Caco-2 (cell line): ENCODE data around the gene POU2AF1. TPM values are rescaled to one million over a fixed set of nuclear protein-coding genes. Genes with fewer than 3 reads are reported as not detected.

ENCODE experiments used
- Bru-seq: library from RNA; stranded (reverse); fragments of 400-500 nt; gene quantifications from one replicate; lab custom pipeline; 2021; lab: Mats Ljungman, UMichigan
- BruChase-seq, 2 experiments: library from RNA; stranded (reverse); fragments of 400-500 nt; gene quantifications; one replicate each; lab custom pipeline; 2021; lab: Mats Ljungman, UMichigan
- BruUV-seq: library from RNA; stranded (reverse); fragments of 400-500 nt; replicated peaks from 2 replicates; lab custom pipeline; 2021; lab: Mats Ljungman, UMichigan
- CTCF ChIA-PET: fragments of 300-600 bp; sonication (Branson Sonifier 250); formaldehyde crosslinking; loops from one replicate; lab custom pipeline; 2022; ENCODE audit warnings: antibody characterized with exemption; lab: Charles Lee
- POLR2A ChIA-PET: fragments of 300-600 bp; sonication (Branson Sonifier 250); formaldehyde crosslinking; loops from one replicate; lab custom pipeline; 2022; ENCODE audit warnings: antibody characterized with exemption; lab: Charles Lee
- DNase-seq, 2 experiments: peaks; one replicate each; pipeline versions ENCODE4 v3.0.0 to v3.0.0-alpha.2; 2020 to 2022
- H3K27me3 ChIP-seq: replicated peaks from 2 replicates; pipeline ENCODE4 v1.6.0; 2011; ENCODE audit warnings: low read length; ENCODE audit not compliant: control insufficient read depth, insufficient read depth
- H3K36me3 ChIP-seq: 2 replicates; pipeline ENCODE4 v1.5.1; 2011; ENCODE audit warnings: low read length; ENCODE audit not compliant: control insufficient read depth, insufficient read depth
- H3K4me1 ChIP-seq: fragments of 250-450 bp; sonication (Bioruptor Pico); 2 replicates; pipeline ENCODE4 v1.5.1; 2020; ENCODE audit warnings: mild to moderate bottlenecking
- H3K4me3 ChIP-seq: 2 replicates; pipeline ENCODE4 v1.5.1; 2011; ENCODE audit warnings: low read depth, mild to moderate bottlenecking, control low read depth, low read length
- H3K9me3 ChIP-seq: fragments of 250-450 bp; sonication (Bioruptor Pico); 2 replicates; pipeline ENCODE4 v1.5.1; 2020; ENCODE audit warnings: mild to moderate bottlenecking, moderate library complexity
- H3K27ac Mint-ChIP-seq: one replicate; pipeline ENCODE4 v1.8.0; 2022; ENCODE audit warnings: mixed read lengths; ENCODE audit not compliant: unreplicated experiment
- H3K27me3 Mint-ChIP-seq: one replicate; pipeline ENCODE4 v1.8.0; 2022; ENCODE audit warnings: mixed read lengths; ENCODE audit not compliant: insufficient read depth, unreplicated experiment
- H3K36me3 Mint-ChIP-seq: one replicate; pipeline ENCODE4 v1.8.0; 2022; ENCODE audit warnings: mild to moderate bottlenecking, mixed read lengths; ENCODE audit not compliant: insufficient read depth, unreplicated experiment
- H3K4me1 Mint-ChIP-seq: one replicate; pipeline ENCODE4 v1.8.0; 2022; ENCODE audit warnings: low read depth, mixed read lengths; ENCODE audit not compliant: unreplicated experiment
- H3K4me3 Mint-ChIP-seq: one replicate; pipeline ENCODE4 v1.8.0; 2022; ENCODE audit warnings: mild to moderate bottlenecking, moderate library complexity, mixed read lengths; ENCODE audit not compliant: unreplicated experiment
- H3K9me3 Mint-ChIP-seq: one replicate; pipeline ENCODE4 v1.8.0; 2022; ENCODE audit warnings: mixed read lengths; ENCODE audit not compliant: unreplicated experiment
- CTCF ChIP-seq, 2 experiments: fragments of 200-600 bp in 1 of 2; IDR thresholded peaks; 1 replicate in 1 of 2; 2 replicates in 1 of 2; pipeline versions ENCODE4 v1.5.1 to v1.8.0; 2011 to 2022; ENCODE audit warnings: antibody characterized with exemption in 1 of 2, control low read depth in 1 of 2, inconsistent platforms in 1 of 2, low read depth in 1 of 2, low read length in 1 of 2, mild to moderate bottlenecking in 1 of 2, moderate library complexity in 1 of 2; ENCODE audit not compliant: insufficient read depth in 1 of 2, severe bottlenecking in 1 of 2, unreplicated experiment in 1 of 2
- intact Hi-C: fragments of 100-400 bp; cut with micrococcal nuclease; formaldehyde crosslinking; loops from one replicate; pipeline ENCODE4 v1.10.0; 2022; ENCODE audit not compliant: unreplicated experiment
- long read RNA-seq: library from polyadenylated mRNA; stranded (forward); transcript quantifications from one replicate; pipeline ENCODE4 v2.0.0, GENCODE V29; 2022
- total RNA-seq: library from RNA; stranded (reverse); gene quantifications from 2 replicates; pipeline ENCODE4 v1.2.3, GENCODE V29; 2022

POU2AF1 gene
- total RNA-seq, result 1.1 and 2.7 TPM in 2 replicates
- Bru-seq, nascent RNA, result percentile 26 among the genes with signal in this experiment
- percentile 18 among the genes with signal in this experiment for BruChase-seq, experiment 1, labeled RNA remaining after a 2-hour chase
- percentile 34 among the genes with signal in this experiment for BruChase-seq, experiment 2, labeled RNA remaining after a 6-hour chase
- long read RNA-seq, partial matches to known transcripts, result 0 of 1 reads
- long read RNA-seq, other reads (novel, unspliced or antisense), result 0 of 1 reads

GRCh38 chr11:111378861-111379601 lies at the start of gene POU2AF1:
TSS of gene POU2AF1 (minus strand) at chr11:111379275. CDS start at chr11:111379177, 98 bp downstream.
- Mint-ChIP-seq H3K27me3 (no peaks in the 10 kb centered on the region), H3K27ac (peak within 1 kb of the TSS; percentile 26), H3K4me1 (peaks cover 6% of the 10 kb centered on the region), H3K9me3 (no peaks in the 10 kb centered on the region), H3K4me3 (no peak within 1 kb of the TSS), H3K36me3 (no peaks in the 10 kb centered on the region)
- BruUV-seq, result no TSS peak
- ChIA-PET POLR2A (no interaction called here), CTCF (no interaction called here)
- no peak for TF ChIP-seq CTCF (IDR thresholded peaks at IDR 0.05; ENCODE audit: insufficient read depth in 1 of 2, low read depth in 1 of 2, low read length in 1 of 2, severe bottlenecking in 1 of 2, unreplicated experiment in 1 of 2)
- no peak within 1 kb of the TSS for H3K4me3 ChIP-seq
- no peaks in the 10 kb centered on the region for H3K9me3 ChIP-seq
- H3K36me3 ChIP-seq, result no peaks in the 10 kb centered on the region
- intact Hi-C loops, result no loop called here
- peaks cover 7% of the 10 kb centered on the region; the same call in 1 of the 2 replicates for H3K4me1 ChIP-seq
- H3K27me3 ChIP-seq, result no peaks in the 10 kb centered on the region
- DNase-seq, result no peak

GRCh38 chr11:111428113-111428876 lies 49.2 kb upstream of the POU2AF1 start:
- ChIA-PET CTCF (interaction anchor here (0.6 to 3.2 kb wide), 11 partner anchors 8 to 158 kb away, joined by 3 to 10 read pairs (median 4); partner anchors contain the start of gene POU2AF3), POLR2A (no interaction called here)
- no peaks in the 10 kb centered on the region for H3K36me3 Mint-ChIP-seq
- H3K9me3 Mint-ChIP-seq, result no peaks in the 10 kb centered on the region
- H3K4me3 Mint-ChIP-seq, result no peak overlapping the region
- H3K4me1 Mint-ChIP-seq, result peaks cover 7% of the 10 kb centered on the region
- DNase-seq, result no peak
- peaks cover 3% of the 10 kb centered on the region for H3K27me3 Mint-ChIP-seq
- H3K4me1 ChIP-seq, result no peaks in the 10 kb centered on the region
- no peaks in the 10 kb centered on the region for H3K9me3 ChIP-seq
- intact Hi-C loops, result loop anchor here (5.0 to 10.0 kb wide), 2 partner anchors 713 to 981 kb away; partner anchors contain the start of gene ARHGAP20
- TF ChIP-seq CTCF (IDR thresholded peaks at IDR 0.05; ENCODE audit: insufficient read depth in 1 of 2, low read depth in 1 of 2, low read length in 1 of 2, severe bottlenecking in 1 of 2, unreplicated experiment in 1 of 2), result no peak
- H3K4me3 ChIP-seq, result no peak overlapping the region
- BruUV-seq, result no TSS peak
- H3K27ac Mint-ChIP-seq, result no peak overlapping the region
- no peaks in the 10 kb centered on the region for H3K27me3 ChIP-seq
- H3K36me3 ChIP-seq, result no peaks in the 10 kb centered on the region

GRCh38 chr11:111427471-111427912 lies 48.4 kb upstream of the POU2AF1 start:
- Histone ChIP-seq H3K4me3 (no peak overlapping the region), H3K36me3 (no peaks in the 10 kb centered on the region), H3K27me3 (no peaks in the 10 kb centered on the region), H3K4me1 (peaks cover 5% of the 10 kb centered on the region), H3K9me3 (no peaks in the 10 kb centered on the region)
- ChIA-PET POLR2A (no interaction called here), CTCF (interaction anchor here (0.6 to 1.9 kb wide), 5 partner anchors 15 to 145 kb away, joined by 3 to 6 read pairs (median 5); no protein-coding TSS in a partner anchor)
- no peak for DNase-seq
- H3K27ac Mint-ChIP-seq, result no peak overlapping the region
- no peaks in the 10 kb centered on the region for H3K36me3 Mint-ChIP-seq
- intact Hi-C loops, result loop anchor here (5.0 to 10.0 kb wide), 2 partner anchors 713 to 980 kb away; partner anchors contain the start of gene ARHGAP20
- peaks cover 15% of the 10 kb centered on the region for H3K4me1 Mint-ChIP-seq
- no peaks in the 10 kb centered on the region for H3K9me3 Mint-ChIP-seq
- TF ChIP-seq CTCF (IDR thresholded peaks at IDR 0.05; ENCODE audit: insufficient read depth in 1 of 2, low read depth in 1 of 2, low read length in 1 of 2, severe bottlenecking in 1 of 2, unreplicated experiment in 1 of 2), result no peak
- BruUV-seq, result no TSS peak
- no peak overlapping the region for H3K4me3 Mint-ChIP-seq
- H3K27me3 Mint-ChIP-seq, result peaks cover 3% of the 10 kb centered on the region
